Neutrophil (primary cell): ENCODE data around the gene TAF6.

Source experiments
- H3K27ac ChIP-seq: fragments of 200-600 bp; sonication (generic); 2 replicates; pipeline ENCODE4 v1.5.1; 2016; ENCODE audit warnings: mild to moderate bottlenecking, moderate library complexity
- H3K27me3 ChIP-seq: fragments of 200-600 bp; sonication (generic); 2 replicates; pipeline ENCODE4 v1.6.0; 2016; ENCODE audit warnings: mild to moderate bottlenecking
- H3K36me3 ChIP-seq: fragments of 200-600 bp; sonication (generic); 2 replicates; pipeline ENCODE4 v1.5.1; 2017
- H3K4me1 ChIP-seq, 2 experiments: fragments of 200-600 bp in 1 of 2; sonication (generic) in 1 of 2; 1 replicate in 1 of 2; 2 replicates in 1 of 2; pipeline versions ENCODE4 v1.5.1 to v1.6.1; 2013 to 2016; ENCODE audit warnings: low read depth in 1 of 2, low read length in 1 of 2, mild to moderate bottlenecking in 1 of 2, moderate library complexity in 1 of 2; ENCODE audit not compliant: control insufficient read depth in 1 of 2, insufficient read depth in 1 of 2
- H3K4me3 ChIP-seq, 2 experiments: fragments of 200-600 bp in 1 of 2; sonication (generic) in 1 of 2; 1 replicate in 1 of 2; 2 replicates in 1 of 2; pipeline ENCODE4 v1.5.1; 2013 to 2016; ENCODE audit warnings: low read depth in 1 of 2, low read length in 1 of 2, mild to moderate bottlenecking in 1 of 2, moderate library complexity in 1 of 2
- H3K9me3 ChIP-seq: fragments of 200-600 bp; sonication (generic); 2 replicates; pipeline ENCODE4 v1.5.1; 2016
- TF ChIP-seq, protein P1 (sequence below): fragments of 200-600 bp; sonication (generic); IDR thresholded peaks from 2 replicates; pipeline ENCODE4 v1.5.1; 2016; ENCODE audit warnings: antibody characterized with exemption

TAF6 gene

GRCh38 chr7:100109521-100110163 is 9.5 kb downstream of the TAF6 start:
- Histone ChIP-seq H3K9me3 (no peaks in the 10 kb centered on the region), H3K27me3 (no peaks in the 10 kb centered on the region), H3K27ac (no peak overlapping the region), H3K4me1 (no peaks in the 10 kb centered on the region), H3K4me3 (no peak overlapping the region), H3K36me3 (peaks cover 87% of the 10 kb centered on the region)
- TF ChIP-seq, protein P1, sequence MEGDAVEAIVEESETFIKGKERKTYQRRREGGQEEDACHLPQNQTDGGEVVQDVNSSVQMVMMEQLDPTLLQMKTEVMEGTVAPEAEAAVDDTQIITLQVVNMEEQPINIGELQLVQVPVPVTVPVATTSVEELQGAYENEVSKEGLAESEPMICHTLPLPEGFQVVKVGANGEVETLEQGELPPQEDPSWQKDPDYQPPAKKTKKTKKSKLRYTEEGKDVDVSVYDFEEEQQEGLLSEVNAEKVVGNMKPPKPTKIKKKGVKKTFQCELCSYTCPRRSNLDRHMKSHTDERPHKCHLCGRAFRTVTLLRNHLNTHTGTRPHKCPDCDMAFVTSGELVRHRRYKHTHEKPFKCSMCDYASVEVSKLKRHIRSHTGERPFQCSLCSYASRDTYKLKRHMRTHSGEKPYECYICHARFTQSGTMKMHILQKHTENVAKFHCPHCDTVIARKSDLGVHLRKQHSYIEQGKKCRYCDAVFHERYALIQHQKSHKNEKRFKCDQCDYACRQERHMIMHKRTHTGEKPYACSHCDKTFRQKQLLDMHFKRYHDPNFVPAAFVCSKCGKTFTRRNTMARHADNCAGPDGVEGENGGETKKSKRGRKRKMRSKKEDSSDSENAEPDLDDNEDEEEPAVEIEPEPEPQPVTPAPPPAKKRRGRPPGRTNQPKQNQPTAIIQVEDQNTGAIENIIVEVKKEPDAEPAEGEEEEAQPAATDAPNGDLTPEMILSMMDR: no peak

- H3K27ac ChIP-seq: no peak overlapping the region
- H3K4me3 ChIP-seq: no peak overlapping the region
- no peaks in the 10 kb centered on the region for H3K9me3 ChIP-seq
- H3K36me3 ChIP-seq: peaks cover 75% of the 10 kb centered on the region
- H3K27me3 ChIP-seq: no peaks in the 10 kb centered on the region
- TF ChIP-seq, protein P1: no peak
- H3K4me1 ChIP-seq: no peaks in the 10 kb centered on the region
These were observed 11.3 kb downstream of the TAF6 start for GRCh38 chr7:100107890-100108289.

GRCh38 chr7:100107125-100107737 is 11.9 kb downstream of the TAF6 start:
- TF ChIP-seq, protein P1: no peak
- Histone ChIP-seq H3K4me3 (no peak overlapping the region), H3K27ac (no peak overlapping the region), H3K4me1 (peaks cover 0 to under 1% of the 10 kb centered on the region in 2 experiments), H3K9me3 (no peaks in the 10 kb centered on the region), H3K27me3 (no peaks in the 10 kb centered on the region), H3K36me3 (peaks cover 68% of the 10 kb centered on the region)

DNA sequence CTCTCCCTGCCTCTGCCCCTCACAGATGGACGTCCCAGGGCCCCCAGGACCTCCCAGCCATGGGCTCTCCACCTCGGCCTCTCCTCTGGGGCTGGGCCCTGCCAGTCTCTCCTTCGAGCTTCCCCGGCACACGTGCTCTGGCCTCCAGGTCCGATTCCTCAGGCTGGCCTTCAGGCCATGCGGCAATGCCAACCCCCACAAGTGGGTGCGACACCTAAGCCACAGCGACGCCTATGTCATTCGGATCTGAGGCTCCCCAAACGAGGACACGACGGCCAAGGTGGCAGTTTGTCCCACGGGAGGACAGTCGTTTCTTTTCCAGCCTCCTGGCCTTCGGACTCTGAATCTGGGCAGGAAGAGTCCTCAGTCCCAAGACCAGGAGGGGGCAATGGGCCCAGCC is 12.5 kb downstream of the TAF6 start:
- H3K27me3 ChIP-seq: no peaks in the 10 kb centered on the region
- peaks cover 0 to 5% of the 10 kb centered on the region in 2 experiments for H3K4me1 ChIP-seq
- H3K9me3 ChIP-seq: no peaks in the 10 kb centered on the region
- H3K4me3 ChIP-seq: no peak overlapping the region
- H3K27ac ChIP-seq: no peak overlapping the region
- TF ChIP-seq, protein P1: no peak
- H3K36me3 ChIP-seq: peaks cover 62% of the 10 kb centered on the region

GRCh38 chr7:100105534-100105933 is 13.6 kb downstream of the TAF6 start:
- TF ChIP-seq, protein P1: no peak
- Histone ChIP-seq H3K27me3 (no peaks in the 10 kb centered on the region), H3K4me1 (peaks cover 3 to 8% of the 10 kb centered on the region in 2 experiments), H3K36me3 (peaks cover 51% of the 10 kb centered on the region), H3K4me3 (no peak overlapping the region), H3K9me3 (no peaks in the 10 kb centered on the region), H3K27ac (no peak overlapping the region)
